ENCODE data around the gene ADGRL3. TPM values are rescaled to one million over a fixed set of nuclear protein-coding genes. Genes with fewer than 3 reads are reported as not detected.
A peak's percentile ranks its signal among the peaks of the same experiment; 100 is the strongest.

The ADGRL3 gene
- total RNA-seq, 4 donors from 2014 or later: 0.19 to 7.8 (median 1.3) TPM

- peak overlapping the region; percentile 19 to 67 (median 56) for H3K27ac ChIP-seq
- intact Hi-C loops (cut with DNase I): no loop called here
- no peaks in the 10 kb centered on the region for H3K9me3 ChIP-seq
- no peaks in the 10 kb centered on the region for H3K36me3 ChIP-seq
- WGBS, 2 donors: 64 to 87% methylated on average over 5 to 10 of the region's 11 CpGs
- TF ChIP-seq CTCF (IDR thresholded peaks at IDR 0.05) (no peak), POLR2A (IDR thresholded peaks at IDR 0.05) (no peak)
- peaks cover 0 to 32% (median 5%) of the 10 kb centered on the region in 3 donors for H3K4me1 ChIP-seq
- no peaks in the 10 kb centered on the region for H3K27me3 ChIP-seq
- DNase-seq: no peak
- H3K4me3 ChIP-seq: no peak overlapping the region
These were observed 227.1 kb downstream of the ADGRL3 start for GRCh38 chr4:61427099-61427817.

- H3K9me3 ChIP-seq: no peaks in the 10 kb centered on the region
- H3K4me1 ChIP-seq: peaks cover 0 to 32% (median 5%) of the 10 kb centered on the region in 3 donors
- no peak for DNase-seq
- peak overlapping the region in 3 of 4 donors; percentile 32 to 67 (median 62) for H3K27ac ChIP-seq
- H3K27me3 ChIP-seq: no peaks in the 10 kb centered on the region
- intact Hi-C loops (cut with DNase I): no loop called here
- no peak overlapping the region for H3K4me3 ChIP-seq
- TF ChIP-seq POLR2A (IDR thresholded peaks at IDR 0.05) (no peak), CTCF (IDR thresholded peaks at IDR 0.05) (no peak)
- no peaks in the 10 kb centered on the region for H3K36me3 ChIP-seq
- WGBS, 2 donors: 79 to 91% methylated on average over 4 to 8 of the region's 12 CpGs
These were observed 227.8 kb downstream of the ADGRL3 start for GRCh38 chr4:61427818-61428495.

- no peaks in the 10 kb centered on the region for H3K36me3 ChIP-seq
- intact Hi-C loops (cut with DNase I): no loop called here
- DNase-seq: no peak
- no peak overlapping the region for H3K4me3 ChIP-seq
- H3K27ac ChIP-seq: no peak overlapping the region
- no peak for TF ChIP-seq CTCF (IDR thresholded peaks at IDR 0.05)
- TF ChIP-seq POLR2A (IDR thresholded peaks at IDR 0.05): no peak
- H3K27me3 ChIP-seq: no peaks in the 10 kb centered on the region
- no peaks in the 10 kb centered on the region for H3K9me3 ChIP-seq
- H3K4me1 ChIP-seq: peaks cover 0 to 32% (median 5%) of the 10 kb centered on the region in 3 donors
These were observed 228.8 kb downstream of the ADGRL3 start for GRCh38 chr4:61428950-61429349.

- WGBS, 2 donors: 87 to 89% methylated on average over 5 of the region's 5 CpGs
These were observed 231.0 kb downstream of the ADGRL3 start for GRCh38 chr4:61431131-61431530.

More at GRCh38 chr4:61431131-61431530, 231.0 kb downstream of the ADGRL3 start:
- H3K9me3 ChIP-seq: no peaks in the 10 kb centered on the region
- no peak overlapping the region for H3K4me3 ChIP-seq
- intact Hi-C loops (cut with DNase I): no loop called here
- no peaks in the 10 kb centered on the region for H3K36me3 ChIP-seq
- TF ChIP-seq CTCF (IDR thresholded peaks at IDR 0.05) (no peak), POLR2A (IDR thresholded peaks at IDR 0.05) (no peak)
- no peaks in the 10 kb centered on the region for H3K27me3 ChIP-seq
- peaks cover 0 to 16% (median 0%) of the 10 kb centered on the region in 3 donors for H3K4me1 ChIP-seq
- no peak overlapping the region for H3K27ac ChIP-seq
- no peak for DNase-seq
